Measurements from ENCODE around the gene SPEF1. TPM values are rescaled to one million over a fixed set of nuclear protein-coding genes. Genes with fewer than 3 reads are reported as not detected.

Gene SPEF1
- total and polyA plus RNA-seq, 2 of the 4 experiments (the other 2 are of a cell fraction), result 0.15 TPM; not detected in 1

- TF ChIP-seq BHLHE40 (IDR thresholded peaks at IDR 0.05; ENCODE audit: low read depth, low read length), result peak; percentile 16; the same call in 1 of the 2 replicates
- peak; percentile 90 for TF ChIP-seq POLR2A (IDR thresholded peaks at IDR 0.05; ENCODE audit: low read depth, low read length)
- TF ChIP-seq MAZ (IDR thresholded peaks at IDR 0.05; ENCODE audit: borderline replicate concordance, low read depth, low read length), result peak; percentile 87; the same call in 1 of the 2 replicates
- peak; percentile 62; the same call in 1 of the 2 replicates for TF ChIP-seq MAFK (IDR thresholded peaks at IDR 0.05; ENCODE audit: low read depth, low read length)
These were observed 39.0 kb upstream of the SPEF1 start, which contains the start of gene AP5S1 (continued) for GRCh38 chr20:3820048-3820900.

Measured in IMR-90 (cell line).